Memory B cell (primary cell): ENCODE results near the gene NBAS.
"Not testable (repeated sequence)": the region's sequence is repeated elsewhere in the genome, so short reads cannot be mapped to it uniquely, and the experiment has no call there.

Source experiments
- ATAC-seq: fragments of 150-1000 bp; cut with Tn5 transposase; 2 replicates; pipeline ENCODE4 v1.10.0; 2021; ENCODE audit warnings: low read depth, mild to moderate bottlenecking, moderate library complexity
- DNase-seq, 2 donors: peaks; one replicate each; pipeline ENCODE4 v3.0.0; 2022; ENCODE audit warnings: low spot score in 2 of 2
- H3K27ac Mint-ChIP-seq: one replicate; pipeline ENCODE4 v1.8.0; 2022; ENCODE audit warnings: mild to moderate bottlenecking, moderate library complexity, mixed read lengths
- H3K27me3 Mint-ChIP-seq: one replicate; pipeline ENCODE4 v1.8.0; 2022; ENCODE audit warnings: mixed read lengths
- H3K36me3 Mint-ChIP-seq: one replicate; pipeline ENCODE4 v1.8.0; 2022; ENCODE audit warnings: mild to moderate bottlenecking, mixed read lengths
- H3K4me1 Mint-ChIP-seq: one replicate; pipeline ENCODE4 v1.8.0; 2022; ENCODE audit warnings: mixed read lengths
- H3K4me3 Mint-ChIP-seq: one replicate; pipeline ENCODE4 v1.8.0; 2022; ENCODE audit warnings: mild to moderate bottlenecking, moderate library complexity, mixed read lengths
- H3K9me3 Mint-ChIP-seq: one replicate; pipeline ENCODE4 v1.8.0; 2022; ENCODE audit warnings: mixed read lengths

NBAS gene

DNA sequence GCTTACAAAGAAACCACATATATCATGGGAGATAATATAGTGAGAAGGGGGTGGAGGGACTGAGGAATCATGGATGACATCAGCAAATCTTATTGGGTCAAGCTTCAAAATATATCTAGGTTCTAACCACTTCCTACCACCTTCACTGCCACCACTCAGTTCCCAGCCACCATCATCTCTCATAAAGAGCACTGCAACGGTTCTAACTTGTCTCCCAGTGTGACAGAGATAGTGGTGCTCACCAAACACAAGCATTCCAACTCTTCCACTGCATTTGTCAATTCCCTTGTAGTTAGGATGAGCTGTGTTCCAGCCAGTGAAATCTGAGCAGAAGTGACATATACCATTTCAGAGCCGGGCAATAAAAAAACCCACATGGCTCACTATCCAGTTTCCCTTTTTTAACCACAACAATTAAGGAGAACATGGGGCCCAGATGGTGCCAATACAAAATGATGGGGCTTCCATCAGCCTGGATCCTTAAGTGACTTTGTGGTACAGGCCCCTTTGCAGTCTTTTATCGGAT, 318.1 kb downstream of the NBAS start:
- no peak overlapping the region for H3K27ac Mint-ChIP-seq
- H3K4me1 Mint-ChIP-seq, result no peaks in the 10 kb centered on the region
- peaks cover 1% of the 10 kb centered on the region for H3K9me3 Mint-ChIP-seq
- H3K27me3 Mint-ChIP-seq, result no peaks in the 10 kb centered on the region
- DNase-seq (no peak), ATAC-seq (no peak)
- H3K4me3 Mint-ChIP-seq, result no peak overlapping the region
- H3K36me3 Mint-ChIP-seq, result peaks cover 26% of the 10 kb centered on the region

DNA sequence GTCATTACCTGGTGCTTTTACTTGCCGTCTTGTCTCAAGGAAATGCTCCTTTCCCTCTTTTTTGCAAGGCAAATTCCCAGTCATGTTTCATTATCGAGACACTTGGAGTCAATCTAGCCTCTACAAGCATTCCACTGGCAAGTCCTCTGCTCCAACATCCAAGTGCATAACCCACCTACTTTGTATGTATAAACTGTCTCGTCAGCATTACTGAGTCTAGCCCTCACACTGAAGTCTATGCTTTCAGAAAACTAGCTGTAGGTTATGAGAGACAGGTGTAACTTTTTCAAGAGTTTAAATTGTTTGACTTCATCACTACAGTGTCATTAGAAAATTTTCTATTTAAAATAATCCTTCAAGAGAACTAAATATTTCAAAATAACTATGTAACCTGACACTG, 319.2 kb downstream of the NBAS start:
- Mint-ChIP-seq H3K36me3 (peaks cover 28% of the 10 kb centered on the region), H3K27me3 (no peaks in the 10 kb centered on the region), H3K4me1 (no peaks in the 10 kb centered on the region), H3K27ac (no peak overlapping the region), H3K4me3 (no peak overlapping the region), H3K9me3 (peaks cover 2% of the 10 kb centered on the region)
- ATAC-seq, result no peak
- DNase-seq, result no peak

DNA sequence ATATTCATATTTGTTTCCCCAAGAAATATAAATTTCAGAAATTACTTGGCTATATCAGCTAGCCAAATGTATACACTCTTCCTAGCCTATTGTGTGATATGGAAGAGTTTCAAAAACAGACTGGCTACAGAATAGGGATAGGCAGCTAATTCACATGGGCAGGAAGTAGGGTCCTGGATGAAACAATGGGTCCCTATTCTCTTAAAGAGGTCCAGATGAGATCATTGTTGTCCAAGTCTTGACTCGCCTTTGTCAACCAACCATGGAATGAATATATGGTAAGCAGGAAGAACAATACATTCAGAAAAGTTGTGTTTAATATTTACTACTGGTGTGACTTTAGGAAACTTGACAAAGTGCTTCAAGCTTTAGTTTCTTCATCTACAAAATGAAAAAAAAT, 319.9 kb downstream of the NBAS start:
- Mint-ChIP-seq H3K27ac (no peak overlapping the region), H3K9me3 (peaks cover 2% of the 10 kb centered on the region), H3K4me1 (no peaks in the 10 kb centered on the region), H3K27me3 (no peaks in the 10 kb centered on the region), H3K4me3 (no peak overlapping the region), H3K36me3 (peaks cover 28% of the 10 kb centered on the region)
- no peak for DNase-seq
- no peak for ATAC-seq

DNA sequence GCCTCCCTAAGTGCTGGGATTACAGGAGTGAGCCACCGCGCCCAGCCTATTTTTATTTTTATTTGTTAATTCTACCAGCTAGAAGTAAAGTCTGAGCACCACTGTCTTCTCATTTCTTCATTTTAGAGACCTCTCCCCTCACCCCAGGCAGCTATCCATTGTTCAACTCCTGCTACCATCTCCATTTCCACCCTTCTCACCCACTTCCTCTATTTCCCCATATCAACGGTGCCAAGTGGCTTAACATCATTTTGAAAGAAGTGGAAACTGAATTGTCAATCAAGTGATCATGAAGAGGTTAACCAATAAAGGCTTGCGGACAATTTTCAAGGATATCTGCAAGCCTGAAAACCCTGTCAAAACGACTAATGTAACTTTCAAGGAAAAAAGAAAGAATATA, 323.1 kb downstream of the NBAS start:
- no peak overlapping the region for H3K4me3 Mint-ChIP-seq
- DNase-seq, result no peak
- no peaks in the 10 kb centered on the region for H3K4me1 Mint-ChIP-seq
- no peak overlapping the region for H3K27ac Mint-ChIP-seq
- peaks cover 25% of the 10 kb centered on the region for H3K36me3 Mint-ChIP-seq
- H3K9me3 Mint-ChIP-seq, result peaks cover 2% of the 10 kb centered on the region
- H3K27me3 Mint-ChIP-seq, result no peaks in the 10 kb centered on the region
- no peak for ATAC-seq

DNA sequence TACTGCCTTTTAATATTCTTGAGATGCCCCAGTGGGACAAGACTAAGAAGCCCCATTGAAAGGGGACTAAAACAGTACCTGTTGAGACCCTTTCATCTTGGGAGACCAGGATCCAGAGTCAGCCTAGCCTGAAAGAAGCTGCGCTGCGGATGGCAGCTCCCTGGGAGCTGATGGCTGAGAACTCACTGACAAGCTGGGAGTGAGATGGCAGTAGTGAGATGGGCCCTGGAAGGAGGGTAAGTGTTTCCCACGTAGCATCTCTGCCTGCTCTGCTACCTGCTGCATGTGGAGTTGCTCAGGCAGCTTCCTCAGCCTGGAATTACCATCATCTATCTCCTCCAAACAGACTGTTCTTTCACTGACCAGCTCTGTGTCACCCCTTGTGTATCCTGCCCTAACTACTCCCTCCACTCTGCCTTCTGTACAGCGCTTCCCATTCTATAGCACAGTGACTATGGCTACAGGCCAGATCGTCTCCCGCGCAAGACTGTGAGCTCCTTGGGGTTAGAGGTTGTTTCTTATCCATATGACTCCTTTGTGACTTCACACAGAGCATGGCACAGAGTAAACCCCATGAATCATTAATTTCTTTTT, 330.4 kb downstream of the NBAS start:
- ATAC-seq, result no peak
- Mint-ChIP-seq H3K27me3 (no peaks in the 10 kb centered on the region), H3K27ac (no peak overlapping the region), H3K4me3 (no peak overlapping the region), H3K4me1 (no peaks in the 10 kb centered on the region), H3K9me3 (peaks cover 2% of the 10 kb centered on the region), H3K36me3 (peaks cover 47% of the 10 kb centered on the region)
- DNase-seq, result no peak

DNA sequence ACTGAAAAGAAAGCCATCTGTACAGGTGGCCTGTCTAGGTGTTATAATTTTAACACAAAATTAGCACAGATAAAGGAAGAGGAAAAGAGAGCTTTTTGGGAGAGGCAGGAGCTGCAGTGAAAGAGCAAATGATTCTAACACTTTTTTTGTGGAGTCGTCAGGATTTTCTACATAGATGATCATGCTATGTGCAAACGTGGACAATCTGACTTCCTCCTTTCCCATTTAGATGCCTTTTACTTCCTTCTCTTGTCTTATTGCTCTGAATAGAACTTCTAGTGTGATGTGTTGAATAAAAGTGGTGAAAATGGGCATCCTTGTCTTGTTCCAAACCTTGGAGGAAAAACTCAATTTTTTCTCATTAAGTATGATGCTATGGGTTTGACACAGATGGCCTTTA, 334.5 kb downstream of the NBAS start:
- Mint-ChIP-seq H3K9me3 (peaks cover 2% of the 10 kb centered on the region), H3K27ac (no peak overlapping the region), H3K27me3 (no peaks in the 10 kb centered on the region), H3K4me3 (no peak overlapping the region), H3K4me1 (no peaks in the 10 kb centered on the region), H3K36me3 (peaks cover 54% of the 10 kb centered on the region)
- no peak for ATAC-seq
- no peak for DNase-seq

DNA sequence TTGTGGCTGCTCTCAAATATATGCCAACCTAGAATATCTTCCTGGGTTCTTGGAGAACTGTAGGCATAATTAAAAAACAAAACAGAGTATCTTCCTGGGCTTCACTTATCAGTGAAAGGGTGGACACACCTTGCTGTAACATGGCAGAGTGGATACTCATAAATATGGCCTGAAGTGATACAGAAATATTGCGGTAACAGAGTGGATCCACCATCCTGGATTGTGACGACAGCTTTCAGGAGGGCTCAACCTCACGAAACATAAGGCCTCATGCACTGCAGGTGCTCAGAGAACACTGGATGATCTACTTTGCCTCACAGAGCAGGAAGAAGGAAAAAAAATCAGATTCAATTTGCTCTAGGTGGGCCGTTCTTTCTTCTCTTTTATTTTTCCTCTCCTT, 336.0 kb downstream of the NBAS start:
- Mint-ChIP-seq H3K27ac (no peak overlapping the region), H3K4me3 (no peak overlapping the region), H3K36me3 (peaks cover 50% of the 10 kb centered on the region), H3K27me3 (no peaks in the 10 kb centered on the region), H3K4me1 (no peaks in the 10 kb centered on the region), H3K9me3 (peaks cover 2% of the 10 kb centered on the region)
- ATAC-seq (no peak), DNase-seq (no peak)

DNA sequence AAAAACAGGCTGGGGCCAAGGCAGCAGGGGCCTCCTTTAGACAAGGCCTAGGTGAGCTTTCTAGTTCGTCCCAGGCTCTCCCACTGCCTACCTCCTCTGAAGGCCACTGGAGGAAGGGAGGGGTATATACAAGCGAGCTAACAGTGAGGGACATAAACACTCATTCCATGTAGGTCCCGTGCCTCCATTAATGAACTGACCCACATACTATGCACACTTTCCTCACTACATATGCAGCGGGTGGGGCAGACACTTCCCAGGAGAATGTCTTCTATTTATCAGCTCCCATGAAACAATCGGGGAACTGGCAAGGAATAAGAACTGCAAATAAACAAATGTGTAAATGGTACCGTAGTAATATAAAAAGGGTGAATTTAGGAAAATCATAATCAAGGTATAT, 336.5 kb downstream of the NBAS start:
- Mint-ChIP-seq H3K36me3 (peaks cover 45% of the 10 kb centered on the region), H3K27me3 (no peaks in the 10 kb centered on the region), H3K9me3 (peaks cover 2% of the 10 kb centered on the region), H3K4me3 (no peak overlapping the region), H3K27ac (no peak overlapping the region), H3K4me1 (no peaks in the 10 kb centered on the region)
- no peak for ATAC-seq
- DNase-seq, result no peak

DNA sequence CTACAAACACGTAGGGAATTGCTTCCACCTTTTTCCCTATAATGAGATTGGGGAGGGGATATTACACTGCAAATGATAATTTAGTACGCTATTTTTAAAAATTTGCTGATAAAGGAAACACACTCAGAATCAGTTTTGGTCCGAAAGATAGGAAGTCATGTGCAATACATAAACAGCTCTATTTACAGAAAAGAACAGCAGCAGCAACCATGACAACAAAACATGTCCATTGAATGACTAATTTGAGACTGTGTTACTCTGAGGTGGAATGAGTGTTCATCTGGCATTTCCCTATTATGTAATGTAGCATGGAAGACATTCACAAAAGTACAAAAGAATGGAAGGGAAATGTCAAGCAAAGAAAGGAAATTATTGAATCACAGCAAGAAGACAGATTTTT, 337.2 kb downstream of the NBAS start:
- no peak for ATAC-seq
- no peak overlapping the region for H3K27ac Mint-ChIP-seq
- H3K9me3 Mint-ChIP-seq, result peaks cover 2% of the 10 kb centered on the region
- no peaks in the 10 kb centered on the region for H3K27me3 Mint-ChIP-seq
- peaks cover 42% of the 10 kb centered on the region for H3K36me3 Mint-ChIP-seq
- no peaks in the 10 kb centered on the region for H3K4me1 Mint-ChIP-seq
- H3K4me3 Mint-ChIP-seq, result no peak overlapping the region
- DNase-seq, result no peak

DNA sequence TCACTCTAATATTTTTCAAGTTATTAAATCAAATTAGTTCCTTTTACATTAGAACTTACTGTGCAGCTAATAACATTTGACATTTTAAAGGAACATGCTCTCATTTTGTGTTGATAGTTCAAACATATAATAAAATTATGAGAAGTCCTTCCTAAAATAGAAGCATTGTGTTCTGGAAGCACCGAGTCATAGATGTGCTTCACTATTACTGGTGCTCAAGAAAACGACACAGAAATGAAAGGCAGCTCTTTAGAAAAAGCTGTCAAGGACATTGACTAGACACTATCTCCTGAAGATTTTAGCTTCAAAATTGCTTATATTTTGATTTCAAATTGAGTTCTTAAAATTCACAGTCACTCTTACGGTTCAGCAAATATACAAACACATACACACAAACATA, 338.3 kb downstream of the NBAS start:
- no peaks in the 10 kb centered on the region for H3K9me3 Mint-ChIP-seq
- H3K4me1 Mint-ChIP-seq, result no peaks in the 10 kb centered on the region
- ATAC-seq (no peak), DNase-seq (no peak)
- H3K27ac Mint-ChIP-seq, result no peak overlapping the region
- peaks cover 36% of the 10 kb centered on the region for H3K36me3 Mint-ChIP-seq
- no peaks in the 10 kb centered on the region for H3K27me3 Mint-ChIP-seq
- no peak overlapping the region for H3K4me3 Mint-ChIP-seq

DNA sequence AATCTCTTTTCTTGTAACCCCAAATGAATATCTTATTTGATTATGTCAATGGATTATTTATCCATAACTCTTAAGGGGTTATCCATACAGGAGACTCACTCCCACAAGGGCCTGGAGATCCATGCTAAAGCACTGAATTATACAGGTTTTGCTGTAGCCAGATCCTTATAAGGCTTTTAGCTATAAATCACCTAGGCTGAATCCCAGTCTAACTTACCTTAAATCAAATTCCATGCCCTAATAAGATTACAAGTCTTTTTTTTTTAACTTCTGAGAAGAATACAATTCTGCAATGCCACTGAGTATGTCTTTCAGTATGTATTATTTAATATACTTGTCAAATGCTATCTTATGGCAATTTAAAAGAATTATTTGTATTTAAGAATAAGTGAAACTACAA, 340.5 kb downstream of the NBAS start:
- ATAC-seq, result no peak
- DNase-seq, result no peak
- Mint-ChIP-seq H3K36me3 (peaks cover 27% of the 10 kb centered on the region), H3K9me3 (no peaks in the 10 kb centered on the region), H3K4me3 (no peak overlapping the region), H3K4me1 (no peaks in the 10 kb centered on the region), H3K27ac (no peak overlapping the region), H3K27me3 (no peaks in the 10 kb centered on the region)

DNA sequence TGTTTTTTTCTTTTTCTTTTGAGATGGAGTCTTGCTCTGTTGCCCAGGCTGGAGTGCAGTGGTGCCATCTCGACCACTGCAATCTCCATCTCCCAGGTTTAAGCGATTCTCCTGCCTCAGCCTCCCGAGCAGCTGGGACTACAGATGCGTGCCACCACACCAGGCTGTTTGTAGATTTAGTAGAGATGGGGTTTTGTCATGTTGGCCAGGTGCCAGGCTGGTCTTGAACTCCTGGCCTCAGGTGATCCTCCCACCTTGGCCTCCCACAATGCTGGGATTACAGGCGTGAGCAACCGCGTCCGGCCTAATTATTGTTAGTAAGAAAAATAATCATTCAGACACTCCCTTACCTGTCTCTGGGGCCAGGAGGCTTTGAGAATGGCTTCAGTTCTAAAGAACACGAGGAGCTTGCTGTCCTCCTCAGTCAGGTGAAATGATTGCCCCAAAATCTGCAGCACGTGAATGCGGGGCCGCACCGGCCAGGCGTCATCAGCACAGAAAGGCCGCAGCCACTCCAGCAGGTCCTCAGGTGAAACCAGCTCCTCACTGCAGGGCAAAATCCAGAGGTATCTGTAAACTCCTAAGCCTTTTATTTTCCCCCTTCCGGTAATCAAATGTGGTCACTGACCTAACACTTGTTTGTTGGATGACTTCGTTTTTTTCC, 342.6 kb downstream of the NBAS start:
- Mint-ChIP-seq H3K4me1 (no peaks in the 10 kb centered on the region), H3K9me3 (no peaks in the 10 kb centered on the region), H3K4me3 (no peak overlapping the region), H3K27me3 (no peaks in the 10 kb centered on the region), H3K27ac (no peak overlapping the region), H3K36me3 (peaks cover 23% of the 10 kb centered on the region)
- ATAC-seq, result no peak
- DNase-seq, result no peak

DNA sequence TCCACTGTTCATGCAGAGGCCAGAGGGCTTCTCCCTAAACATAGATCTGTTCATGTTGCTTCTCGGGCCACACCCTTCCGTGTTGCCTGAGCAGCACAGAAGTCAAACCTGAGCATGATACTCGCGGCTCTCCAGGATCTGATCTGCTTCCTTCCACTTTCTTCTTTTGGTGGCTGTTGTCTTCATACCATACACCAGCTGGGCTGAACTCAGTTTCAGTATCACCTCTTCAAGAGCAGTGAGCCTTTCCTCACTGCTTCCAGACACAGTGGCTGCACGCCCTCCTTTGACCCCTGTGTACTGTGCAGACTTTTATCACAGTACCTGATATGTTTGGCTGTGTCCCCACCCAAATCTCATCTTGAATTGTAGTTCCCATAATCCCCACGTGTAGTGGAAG, 348.9 kb downstream of the NBAS start:
- ATAC-seq, result no peak
- Mint-ChIP-seq H3K9me3 (peaks cover 12% of the 10 kb centered on the region), H3K36me3 (peaks cover 61% of the 10 kb centered on the region), H3K4me3 (no peak overlapping the region), H3K27ac (no peak overlapping the region), H3K27me3 (no peaks in the 10 kb centered on the region), H3K4me1 (no peaks in the 10 kb centered on the region)
- no peak for DNase-seq

DNA sequence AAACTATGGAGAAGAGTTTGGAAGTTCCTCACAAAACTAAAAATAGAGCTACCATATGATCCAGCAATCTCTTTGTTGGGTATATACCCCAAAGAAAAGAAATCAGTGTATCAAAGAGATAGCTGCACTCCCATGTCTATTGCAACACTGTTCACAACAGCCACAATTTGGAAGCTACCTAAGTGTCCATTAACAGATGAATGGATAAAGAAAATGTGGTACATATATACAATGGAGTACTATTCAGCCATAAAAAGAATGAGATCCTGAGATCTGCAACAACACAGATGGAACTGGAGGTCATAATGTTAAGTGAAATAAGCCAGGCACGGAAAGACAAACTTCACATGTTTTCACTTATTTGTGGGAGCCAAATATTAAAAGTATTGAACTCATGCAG, 350.6 kb downstream of the NBAS start:
- H3K4me3 Mint-ChIP-seq, H3K27ac Mint-ChIP-seq, ATAC-seq, H3K27me3 Mint-ChIP-seq, H3K4me1 Mint-ChIP-seq, DNase-seq: not testable (repeated sequence)
- Mint-ChIP-seq H3K36me3 (peaks cover 71% of the 10 kb centered on the region), H3K9me3 (peaks cover 13% of the 10 kb centered on the region)

DNA sequence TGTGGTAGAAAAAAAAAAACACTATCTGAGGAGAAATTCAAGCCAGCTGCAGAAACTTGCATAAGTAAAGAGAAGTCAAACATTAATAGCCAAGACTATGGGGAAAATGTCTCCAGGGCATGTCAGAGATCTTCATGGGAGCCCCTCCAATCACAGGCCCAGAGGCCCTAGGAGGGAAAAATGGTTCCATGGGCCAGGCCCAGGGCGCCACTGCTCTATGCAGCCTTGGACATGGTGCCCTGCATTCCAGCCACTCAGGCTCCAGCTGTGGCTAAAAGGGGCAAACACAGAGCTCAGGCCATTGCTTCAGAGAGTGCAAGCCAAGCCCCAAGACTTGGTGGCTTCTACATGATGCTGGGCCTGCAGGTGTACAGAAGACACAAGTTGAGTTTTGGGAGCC, 354.7 kb downstream of the NBAS start:
- H3K4me3 Mint-ChIP-seq, result no peak overlapping the region
- ATAC-seq, result no peak
- no peak overlapping the region for H3K27ac Mint-ChIP-seq
- peaks cover 61% of the 10 kb centered on the region for H3K36me3 Mint-ChIP-seq
- H3K27me3 Mint-ChIP-seq, result no peaks in the 10 kb centered on the region
- no peak for DNase-seq
- H3K9me3 Mint-ChIP-seq, result peaks cover 10% of the 10 kb centered on the region
- H3K4me1 Mint-ChIP-seq, result no peaks in the 10 kb centered on the region
